Right lobe of liver (tissue), 6 donors: ENCODE measurements around the gene DNM1. TPM values are rescaled to one million over a fixed set of nuclear protein-coding genes. Genes with fewer than 3 reads are reported as not detected.

Experiments used
- ATAC-seq, 4 donors: fragments of 200-7000 bp; cut with Tn5 transposase; one replicate each; pipeline ENCODE4 v1.9.1; 2020; ENCODE audit warnings: mild to moderate bottlenecking in 4 of 4, moderate library complexity in 4 of 4
- DNase-seq, 3 donors: peaks; one replicate each; pipeline ENCODE4 v3.0.0-alpha.2; 2020
- H3K27ac ChIP-seq, 3 donors: fragments of 200-600 bp; one replicate each; pipeline ENCODE4 v1.8.0; 2022
- H3K27me3 ChIP-seq, 2 donors: fragments of 200-600 bp; one replicate each; pipeline ENCODE4 v1.8.0; 2022
- H3K36me3 ChIP-seq, 4 donors: fragments of 200-600 bp; sonication (generic) in 1 of 4; one replicate each; pipeline versions ENCODE4 v1.5.1 to v1.8.0; 2017 to 2022; ENCODE audit warnings: control low read depth in 1 of 4
- H3K4me1 ChIP-seq, 4 donors: fragments of 200-600 bp; sonication (generic) in 1 of 4; one replicate each; pipeline versions ENCODE4 v1.5.1 to v1.8.0; 2017 to 2022; ENCODE audit warnings: control low read depth in 1 of 4
- H3K4me3 ChIP-seq, 3 donors: fragments of 200-600 bp; one replicate each; pipeline ENCODE4 v1.8.0; 2022
- H3K9me3 ChIP-seq, 4 donors: fragments of 200-600 bp; sonication (generic) in 1 of 4; one replicate each; pipeline versions ENCODE4 v1.5.1 to v1.8.0; 2017 to 2022; ENCODE audit warnings: control low read depth in 1 of 4
- CTCF ChIP-seq, 4 donors: fragments of 200-600 bp in 3 of 4; fragments of 450-650 bp in 1 of 4; IDR thresholded peaks; one replicate each; pipeline versions ENCODE4 v1.5.1 to v1.8.0; 2016 to 2022; ENCODE audit warnings: antibody characterized with exemption in 4 of 4, mild to moderate bottlenecking in 2 of 4
- POLR2A ChIP-seq: fragments of 450-650 bp; IDR thresholded peaks from one replicate; pipeline ENCODE4 v1.6.1; 2017; ENCODE audit warnings: antibody characterized with exemption, mild to moderate bottlenecking
- WGBS: methylation state at CpG from one replicate; pipeline ENCODE4 v1.1.6; 2018; ENCODE audit warnings: low coverage, low lambda C conversion rate; ENCODE audit not compliant: insufficient coverage; ENCODE audit errors: missing lambda C conversion rate; 5-methylcytosine and 5-hydroxymethylcytosine counted together
- intact Hi-C, 2 donors: fragments of 100-400 bp; cut with DNase I; formaldehyde crosslinking; loops; one replicate each; pipeline versions ENCODE4 v1.11.2 to v1.14.1; 2022
- total RNA-seq, 6 experiments: library from RNA; depleted of rRNA in 2 of 6; stranded (reverse); fragments of >200 nt in 2 of 6; fragmentation: NEBNext Ultra II Directional in 3 of 6; extraction: Animal tissue kit (Norgen Biotek cat#: 25700) in 3 of 6; gene quantifications; one replicate each; pipeline versions ENCODE4 v1.1.0 to v1.2.4, GENCODE V29; 2016 to 2023
- donor health status: DM: no; HTN: yes; CAD: no.
- donor health status: DM: no; HTN: no; CAD: no.
- donor health status: DM: no; HTN: no; CAD: no.
- donor health status: DM: no; HTN: yes; CAD: no.
- donor health status: DM: no; HTN: yes; CAD: no.

The DNM1 gene
- total RNA-seq, 6 experiments from 2014 or later, result 0.43 to 3.1 (median 1.8) TPM

- H3K4me3 ChIP-seq, result no peak overlapping the region
- TF ChIP-seq CTCF (IDR thresholded peaks at IDR 0.05) (no peak), POLR2A (no peak)
- no peaks in the 10 kb centered on the region for H3K36me3 ChIP-seq
- no peaks in the 10 kb centered on the region for H3K27me3 ChIP-seq
- DNase-seq, result peak in 1 of 3 donors; percentile 51
- H3K4me1 ChIP-seq, result peaks cover 0 to 10% (median 0%) of the 10 kb centered on the region in 4 donors
- ATAC-seq, result no peak
- H3K9me3 ChIP-seq, result no peaks in the 10 kb centered on the region
- intact Hi-C loops, result no loop called here
- 25% methylated on average over 6 of the region's 43 CpGs for WGBS
- no peak overlapping the region for H3K27ac ChIP-seq
Measured at GRCh38 chr9:128250839-128251731, 47.9 kb downstream of the DNM1 start.

DNA sequence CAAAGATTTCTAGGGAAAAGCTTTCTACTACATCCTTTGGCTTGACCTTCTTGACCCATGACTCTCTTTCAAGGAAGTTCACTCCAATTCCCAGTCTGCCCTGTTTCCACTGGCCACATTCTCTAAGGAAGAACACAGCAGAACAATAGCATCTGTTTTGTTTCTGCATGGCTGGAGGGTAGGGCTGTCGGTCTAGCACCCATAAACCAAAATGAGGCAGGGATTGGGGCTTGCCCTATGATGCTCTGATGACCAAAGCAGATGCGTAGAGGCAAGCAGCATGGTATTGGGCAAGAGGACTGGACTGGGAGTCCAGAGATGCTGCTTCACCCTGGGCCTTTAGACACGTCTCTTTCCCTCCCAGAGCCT is 48.5 kb downstream of the DNM1 start:
- H3K27ac ChIP-seq, result no peak overlapping the region
- no peak for TF ChIP-seq POLR2A
- TF ChIP-seq CTCF (IDR thresholded peaks at IDR 0.05), result no peak
- peaks cover 0 to 3% (median 1%) of the 10 kb centered on the region in 4 donors for H3K36me3 ChIP-seq
- DNase-seq (no peak), ATAC-seq (no peak)
- no peak overlapping the region for H3K4me3 ChIP-seq
- intact Hi-C loops, result no loop called here
- no peaks in the 10 kb centered on the region for H3K27me3 ChIP-seq
- WGBS, result 67% methylated on average over 1 of the region's 3 CpGs
- no peaks in the 10 kb centered on the region for H3K9me3 ChIP-seq
- peaks cover 0 to 10% (median 0%) of the 10 kb centered on the region in 4 donors for H3K4me1 ChIP-seq

DNA sequence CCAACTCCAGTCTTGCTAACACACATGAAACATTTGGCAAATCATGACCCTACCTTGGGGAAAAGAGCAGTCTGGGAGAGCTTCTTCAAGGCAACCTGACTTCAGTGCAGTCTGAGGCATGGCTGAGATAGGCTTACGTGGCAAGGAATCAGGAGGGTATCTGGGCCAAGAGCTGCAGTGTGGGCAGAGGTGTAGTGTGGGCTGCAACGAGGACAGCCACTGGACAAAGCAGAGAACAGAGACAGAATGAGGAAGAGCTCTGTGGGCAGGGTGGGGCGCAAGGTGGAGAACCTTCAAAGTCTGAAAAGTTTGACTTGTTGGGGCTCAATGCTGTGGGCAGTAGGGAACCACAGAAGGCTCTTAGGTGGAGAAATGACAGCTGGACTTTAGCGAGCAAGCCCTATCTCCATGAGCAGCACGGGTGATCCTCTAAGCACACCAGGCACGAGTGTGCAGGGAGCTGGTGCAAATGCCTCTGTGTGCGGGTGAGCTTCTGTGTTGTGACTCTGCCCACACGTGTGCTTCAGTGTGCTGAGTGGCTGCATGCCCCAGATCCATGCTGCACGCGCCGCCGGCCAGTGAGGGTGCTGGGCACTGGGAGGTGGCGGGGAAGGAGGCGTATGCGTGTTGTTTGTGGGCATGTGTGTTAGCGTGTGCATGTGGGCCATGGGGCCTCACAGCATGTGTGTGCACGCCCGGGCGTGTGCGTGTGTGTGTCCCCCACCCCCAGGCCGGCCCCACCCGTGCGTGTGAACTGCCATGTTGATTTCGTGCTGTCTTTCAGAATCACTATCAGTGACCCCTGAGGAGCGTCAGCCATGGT is 49.3 kb downstream of the DNM1 start:
- intact Hi-C loops, result no loop called here
- no peak for ATAC-seq
- Histone ChIP-seq H3K27ac (no peak overlapping the region), H3K27me3 (no peaks in the 10 kb centered on the region), H3K4me3 (no peak overlapping the region), H3K4me1 (peaks cover 0 to 10% (median 0%) of the 10 kb centered on the region in 4 donors), H3K9me3 (no peaks in the 10 kb centered on the region), H3K36me3 (peaks cover 0 to 11% (median 6%) of the 10 kb centered on the region in 4 donors)
- TF ChIP-seq POLR2A (no peak), CTCF (IDR thresholded peaks at IDR 0.05) (no peak)
- DNase-seq, result no peak
- WGBS, result 75% methylated on average over 2 of the region's 25 CpGs

GRCh38 chr9:128253140-128253990 is 50.2 kb downstream of the DNM1 start:
- no peak for TF ChIP-seq POLR2A
- TF ChIP-seq CTCF (IDR thresholded peaks at IDR 0.05), result no peak
- WGBS, result 76% methylated on average over 5 of the region's 31 CpGs
- no peak for DNase-seq

More at GRCh38 chr9:128253140-128253990, 50.2 kb downstream of the DNM1 start:
- Histone ChIP-seq H3K27me3 (no peaks in the 10 kb centered on the region), H3K4me1 (peaks cover 0 to 10% (median 0%) of the 10 kb centered on the region in 4 donors), H3K4me3 (no peak overlapping the region), H3K27ac (no peak overlapping the region), H3K36me3 (peaks cover 0 to 19% (median 9%) of the 10 kb centered on the region in 4 donors), H3K9me3 (no peaks in the 10 kb centered on the region)
- intact Hi-C loops, result no loop called here
- ATAC-seq, result no peak
